Neutrophil (primary cell): ENCODE data around the gene NR6A1.

Experiments
- H3K27ac ChIP-seq: fragments of 200-600 bp; sonication (generic); 2 replicates; pipeline ENCODE4 v1.5.1; 2016; ENCODE audit warnings: mild to moderate bottlenecking, moderate library complexity
- H3K27me3 ChIP-seq: fragments of 200-600 bp; sonication (generic); 2 replicates; pipeline ENCODE4 v1.6.0; 2016; ENCODE audit warnings: mild to moderate bottlenecking
- H3K36me3 ChIP-seq: fragments of 200-600 bp; sonication (generic); 2 replicates; pipeline ENCODE4 v1.5.1; 2017
- H3K4me1 ChIP-seq, 2 experiments: fragments of 200-600 bp in 1 of 2; sonication (generic) in 1 of 2; 1 replicate in 1 of 2; 2 replicates in 1 of 2; pipeline versions ENCODE4 v1.5.1 to v1.6.1; 2013 to 2016; ENCODE audit warnings: low read depth in 1 of 2, low read length in 1 of 2, mild to moderate bottlenecking in 1 of 2, moderate library complexity in 1 of 2; ENCODE audit not compliant: control insufficient read depth in 1 of 2, insufficient read depth in 1 of 2
- H3K4me3 ChIP-seq, 2 experiments: fragments of 200-600 bp in 1 of 2; sonication (generic) in 1 of 2; 1 replicate in 1 of 2; 2 replicates in 1 of 2; pipeline ENCODE4 v1.5.1; 2013 to 2016; ENCODE audit warnings: low read depth in 1 of 2, low read length in 1 of 2, mild to moderate bottlenecking in 1 of 2, moderate library complexity in 1 of 2
- H3K9me3 ChIP-seq: fragments of 200-600 bp; sonication (generic); 2 replicates; pipeline ENCODE4 v1.5.1; 2016
- TF ChIP-seq, protein P1 (sequence below): fragments of 200-600 bp; sonication (generic); IDR thresholded peaks from 2 replicates; pipeline ENCODE4 v1.5.1; 2016; ENCODE audit warnings: antibody characterized with exemption

Gene NR6A1

DNA sequence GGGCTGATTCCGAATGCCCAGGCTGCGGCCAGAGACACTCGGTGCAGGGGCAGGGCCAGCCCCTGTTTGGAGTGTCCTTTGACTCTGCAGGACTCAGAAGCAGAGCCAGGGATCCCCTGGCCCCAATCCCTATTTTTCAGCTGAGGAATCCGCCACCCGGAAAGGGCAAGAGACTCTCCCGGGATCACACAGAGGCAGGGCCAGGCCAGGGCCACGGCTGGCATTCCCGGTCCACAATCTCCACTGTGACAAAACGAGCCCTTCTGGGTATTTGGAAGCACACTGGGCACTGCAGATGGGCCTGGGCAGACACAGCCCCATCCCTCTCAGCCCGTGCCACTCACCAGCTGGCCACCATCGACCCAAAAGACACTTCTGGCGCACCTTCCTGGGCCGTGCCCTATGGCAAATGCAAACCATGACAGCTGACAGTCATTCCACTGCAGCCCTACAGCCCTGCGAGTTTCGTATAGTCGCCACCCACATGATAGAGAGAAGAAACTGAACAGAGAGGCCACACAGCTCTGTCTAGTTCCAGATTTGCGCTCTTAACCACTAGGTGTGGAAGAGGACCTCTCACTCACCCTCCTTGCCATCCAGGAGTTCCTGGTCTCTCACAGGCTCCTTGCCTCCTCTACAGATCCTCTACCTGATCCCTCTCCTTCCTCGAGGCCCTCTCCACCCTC, 277.2 kb downstream of the NR6A1 start:
- no peaks in the 10 kb centered on the region for H3K4me1 ChIP-seq
- no peak overlapping the region for H3K4me3 ChIP-seq
- no peak overlapping the region for H3K27ac ChIP-seq
- peaks cover 27% of the 10 kb centered on the region for H3K27me3 ChIP-seq
- no peaks in the 10 kb centered on the region for H3K36me3 ChIP-seq
- no peaks in the 10 kb centered on the region for H3K9me3 ChIP-seq
- TF ChIP-seq, protein P1, sequence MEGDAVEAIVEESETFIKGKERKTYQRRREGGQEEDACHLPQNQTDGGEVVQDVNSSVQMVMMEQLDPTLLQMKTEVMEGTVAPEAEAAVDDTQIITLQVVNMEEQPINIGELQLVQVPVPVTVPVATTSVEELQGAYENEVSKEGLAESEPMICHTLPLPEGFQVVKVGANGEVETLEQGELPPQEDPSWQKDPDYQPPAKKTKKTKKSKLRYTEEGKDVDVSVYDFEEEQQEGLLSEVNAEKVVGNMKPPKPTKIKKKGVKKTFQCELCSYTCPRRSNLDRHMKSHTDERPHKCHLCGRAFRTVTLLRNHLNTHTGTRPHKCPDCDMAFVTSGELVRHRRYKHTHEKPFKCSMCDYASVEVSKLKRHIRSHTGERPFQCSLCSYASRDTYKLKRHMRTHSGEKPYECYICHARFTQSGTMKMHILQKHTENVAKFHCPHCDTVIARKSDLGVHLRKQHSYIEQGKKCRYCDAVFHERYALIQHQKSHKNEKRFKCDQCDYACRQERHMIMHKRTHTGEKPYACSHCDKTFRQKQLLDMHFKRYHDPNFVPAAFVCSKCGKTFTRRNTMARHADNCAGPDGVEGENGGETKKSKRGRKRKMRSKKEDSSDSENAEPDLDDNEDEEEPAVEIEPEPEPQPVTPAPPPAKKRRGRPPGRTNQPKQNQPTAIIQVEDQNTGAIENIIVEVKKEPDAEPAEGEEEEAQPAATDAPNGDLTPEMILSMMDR = no peak

DNA sequence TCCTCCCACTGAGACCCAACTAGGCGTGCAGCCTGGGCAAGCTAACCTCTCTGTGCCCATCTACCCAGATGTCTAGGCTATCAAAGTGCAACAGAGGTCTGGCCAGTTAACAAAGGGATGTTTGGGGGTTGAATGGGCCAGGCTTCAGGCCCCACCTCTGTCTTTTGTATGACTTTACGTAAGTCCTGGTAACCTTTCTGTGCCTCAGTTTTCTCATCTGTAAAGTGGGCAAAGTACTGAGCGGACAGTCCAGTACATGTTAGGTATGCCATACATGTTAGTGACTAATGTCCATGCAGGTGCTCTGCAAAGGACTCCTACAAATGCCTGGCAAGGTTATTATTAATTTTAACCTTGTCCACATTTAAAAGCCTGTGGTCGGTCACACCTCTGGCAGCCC, 277.9 kb downstream of the NR6A1 start:
- TF ChIP-seq, protein P1 = no peak
- H3K4me3 ChIP-seq = no peak overlapping the region
- no peak overlapping the region for H3K27ac ChIP-seq
- no peaks in the 10 kb centered on the region for H3K4me1 ChIP-seq
- H3K36me3 ChIP-seq = no peaks in the 10 kb centered on the region
- peaks cover 28% of the 10 kb centered on the region for H3K27me3 ChIP-seq
- H3K9me3 ChIP-seq = no peaks in the 10 kb centered on the region

- H3K4me1 ChIP-seq = no peaks in the 10 kb centered on the region
- no peaks in the 10 kb centered on the region for H3K9me3 ChIP-seq
- H3K4me3 ChIP-seq = no peak overlapping the region
- no peaks in the 10 kb centered on the region for H3K36me3 ChIP-seq
- no peak overlapping the region for H3K27ac ChIP-seq
- TF ChIP-seq, protein P1 = no peak
- H3K27me3 ChIP-seq = peaks cover 32% of the 10 kb centered on the region
Measured at GRCh38 chr9:124492818-124493217, 278.3 kb downstream of the NR6A1 start.

DNA sequence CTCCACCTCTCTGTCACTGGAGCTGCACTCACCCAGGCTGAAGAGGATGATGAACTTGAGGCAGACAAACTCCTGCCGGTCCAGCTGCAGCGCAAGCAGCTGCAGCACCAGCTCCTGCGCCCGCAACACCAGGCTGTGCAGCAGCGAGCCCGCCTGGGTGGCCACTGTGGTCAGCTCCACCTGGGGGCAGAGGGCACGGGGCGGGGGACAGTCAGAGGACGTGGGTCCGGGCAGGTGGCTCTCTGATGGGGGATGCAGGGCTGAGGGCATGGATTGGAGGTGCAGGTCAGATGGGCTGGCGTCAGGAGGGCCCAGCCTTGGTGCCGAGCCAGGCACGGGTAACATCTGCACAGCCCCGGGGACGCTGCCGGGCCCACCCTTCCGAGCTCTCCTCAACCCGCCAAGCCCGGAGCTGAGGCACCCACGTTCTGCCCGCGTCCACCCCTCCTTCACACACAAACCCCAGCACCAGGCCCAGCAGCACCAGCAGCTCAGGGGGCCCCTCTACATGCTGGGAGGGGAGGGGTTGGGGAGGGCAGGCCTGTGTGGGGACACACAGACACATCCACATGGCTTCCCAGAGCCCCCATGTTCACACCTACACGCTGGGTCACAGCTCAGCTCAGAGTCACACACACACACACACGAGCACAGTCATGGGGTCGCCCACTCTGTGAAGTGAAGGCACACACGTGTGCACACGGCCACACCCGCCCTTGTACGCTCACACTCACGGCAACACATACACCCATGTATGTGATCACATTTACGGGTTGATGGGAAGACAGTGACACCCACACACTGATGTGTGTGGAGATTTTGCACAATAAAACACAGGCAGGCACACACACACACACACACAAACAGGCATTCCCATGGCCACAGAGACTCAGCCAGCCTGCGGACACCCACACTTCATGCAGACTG, 279.8 kb downstream of the NR6A1 start:
- H3K36me3 ChIP-seq = no peaks in the 10 kb centered on the region
- no peak overlapping the region for H3K27ac ChIP-seq
- H3K4me1 ChIP-seq = no peaks in the 10 kb centered on the region
- H3K27me3 ChIP-seq = peaks cover 34% of the 10 kb centered on the region
- TF ChIP-seq, protein P1 = no peak
- H3K4me3 ChIP-seq = no peak overlapping the region
- no peaks in the 10 kb centered on the region for H3K9me3 ChIP-seq

- Histone ChIP-seq H3K27me3 (peaks cover 28% of the 10 kb centered on the region), H3K36me3 (no peaks in the 10 kb centered on the region), H3K4me3 (no peak overlapping the region)
Measured at GRCh38 chr9:124490004-124490403, 281.1 kb downstream of the NR6A1 start.

More at GRCh38 chr9:124490004-124490403, 281.1 kb downstream of the NR6A1 start:
- Histone ChIP-seq H3K27ac (no peak overlapping the region), H3K9me3 (no peaks in the 10 kb centered on the region), H3K4me1 (no peaks in the 10 kb centered on the region)
- TF ChIP-seq, protein P1 = no peak
